ENCODE data around the gene UBXN2A.

Gene UBXN2A, protein sequence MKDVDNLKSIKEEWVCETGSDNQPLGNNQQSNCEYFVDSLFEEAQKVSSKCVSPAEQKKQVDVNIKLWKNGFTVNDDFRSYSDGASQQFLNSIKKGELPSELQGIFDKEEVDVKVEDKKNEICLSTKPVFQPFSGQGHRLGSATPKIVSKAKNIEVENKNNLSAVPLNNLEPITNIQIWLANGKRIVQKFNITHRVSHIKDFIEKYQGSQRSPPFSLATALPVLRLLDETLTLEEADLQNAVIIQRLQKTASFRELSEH

DNA sequence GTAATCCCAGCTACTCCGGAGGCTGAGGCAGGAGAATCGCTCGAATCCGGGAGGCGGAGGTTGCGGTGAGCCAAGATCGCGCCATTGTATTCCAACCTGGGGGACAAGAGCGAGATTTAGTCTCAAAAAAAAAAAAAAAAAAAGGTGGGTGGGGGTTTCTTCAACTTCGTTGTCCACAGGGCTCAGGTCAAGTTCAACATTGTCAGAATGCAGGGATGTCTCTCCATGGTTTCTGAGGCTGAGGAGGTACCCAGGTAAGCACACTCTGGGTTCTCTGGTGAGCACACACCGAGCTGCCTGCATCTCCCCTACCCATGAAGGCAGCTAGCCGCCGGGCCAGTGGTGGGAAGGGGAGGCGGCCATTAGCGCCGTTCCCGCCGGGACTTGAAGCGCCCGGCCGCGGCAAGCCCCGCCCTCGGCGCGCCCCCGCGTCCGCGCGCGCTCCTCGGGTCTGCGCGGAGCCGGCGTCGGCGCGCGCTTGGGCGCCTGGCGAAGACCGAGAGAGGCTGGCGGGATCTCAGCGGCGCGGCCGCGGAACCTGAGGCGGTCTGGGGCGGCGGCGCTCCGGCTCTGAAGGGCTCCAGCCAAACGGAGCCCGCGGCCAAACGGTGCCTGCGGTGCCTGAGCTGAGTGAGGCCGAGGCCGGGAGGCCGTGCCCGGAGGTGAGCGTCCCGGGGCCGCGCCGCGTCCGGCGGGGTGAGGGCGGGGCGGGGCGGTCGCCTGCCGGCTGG is at the start of gene UBXN2A:
Gene UBXN2A, plus strand, starts transcription at position 477 of the 731 bp plus-strand sequence. CDS start 17,852 bp downstream, outside the sequence.
- H3K4me3 ChIP-seq (ENCODE audit: low read length in 2 of 2): peak within 1 kb of the TSS; percentile 81 to 92
- no peaks in the 10 kb centered on the region for H3K27me3 ChIP-seq (ENCODE audit: control insufficient read depth in 2 of 2, insufficient read depth in 2 of 2, low read length in 2 of 2)
- no peaks in the 10 kb centered on the region for H3K36me3 ChIP-seq (ENCODE audit: control insufficient read depth in 2 of 2, insufficient read depth in 2 of 2, low read length in 2 of 2)
- peak within 1 kb of the TSS; percentile 81 to 91 for H3K9ac ChIP-seq (ENCODE audit: low read depth in 1 of 2, low read length in 2 of 2)
- H3K9me3 ChIP-seq (ENCODE audit: control insufficient read depth in 2 of 2, low read length in 2 of 2): no peaks in the 10 kb centered on the region
- H3K4me1 ChIP-seq (ENCODE audit: control insufficient read depth in 2 of 2, insufficient read depth in 2 of 2, low read length in 2 of 2): peaks cover 5 to 7% of the 10 kb centered on the region in 2 donors
- H3K27ac ChIP-seq (ENCODE audit: low read depth in 2 of 2, low read length in 2 of 2): peak within 1 kb of the TSS; percentile 89 to 92

DNA sequence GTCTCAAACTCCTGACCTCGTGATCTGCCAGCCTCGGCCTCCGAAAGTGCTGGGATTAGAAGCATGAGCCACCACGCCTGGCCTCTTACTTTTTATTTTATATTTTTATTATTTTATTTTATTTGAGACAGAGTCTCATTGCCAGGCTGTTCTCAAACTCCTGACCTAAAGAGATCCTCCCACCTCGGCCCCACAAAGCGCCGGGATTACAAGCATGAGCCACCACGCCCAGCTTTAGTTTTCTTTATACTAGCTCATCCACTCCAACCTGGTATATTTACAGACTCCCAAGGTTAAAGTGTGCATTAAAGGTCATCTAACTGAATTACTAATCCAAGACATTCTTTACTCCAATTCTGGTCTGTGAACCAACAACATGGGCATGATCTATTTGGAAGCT is 40.1 kb upstream of the UBXN2A start:
- peaks cover 8 to 22% of the 10 kb centered on the region in 2 donors for H3K4me1 ChIP-seq (ENCODE audit: control insufficient read depth in 2 of 2, insufficient read depth in 2 of 2, low read length in 2 of 2)
- no peak overlapping the region for H3K9ac ChIP-seq (ENCODE audit: low read depth in 1 of 2, low read length in 2 of 2)
- peak overlapping the region; percentile 55 to 65 for H3K27ac ChIP-seq (ENCODE audit: low read depth in 2 of 2, low read length in 2 of 2)
- H3K4me3 ChIP-seq (ENCODE audit: low read length in 2 of 2): no peak overlapping the region
- H3K36me3 ChIP-seq (ENCODE audit: control insufficient read depth in 2 of 2, insufficient read depth in 2 of 2, low read length in 2 of 2): no peaks in the 10 kb centered on the region
- no peaks in the 10 kb centered on the region for H3K27me3 ChIP-seq (ENCODE audit: control insufficient read depth in 2 of 2, insufficient read depth in 2 of 2, low read length in 2 of 2)
- no peaks in the 10 kb centered on the region for H3K9me3 ChIP-seq (ENCODE audit: control insufficient read depth in 2 of 2, low read length in 2 of 2)

DNA sequence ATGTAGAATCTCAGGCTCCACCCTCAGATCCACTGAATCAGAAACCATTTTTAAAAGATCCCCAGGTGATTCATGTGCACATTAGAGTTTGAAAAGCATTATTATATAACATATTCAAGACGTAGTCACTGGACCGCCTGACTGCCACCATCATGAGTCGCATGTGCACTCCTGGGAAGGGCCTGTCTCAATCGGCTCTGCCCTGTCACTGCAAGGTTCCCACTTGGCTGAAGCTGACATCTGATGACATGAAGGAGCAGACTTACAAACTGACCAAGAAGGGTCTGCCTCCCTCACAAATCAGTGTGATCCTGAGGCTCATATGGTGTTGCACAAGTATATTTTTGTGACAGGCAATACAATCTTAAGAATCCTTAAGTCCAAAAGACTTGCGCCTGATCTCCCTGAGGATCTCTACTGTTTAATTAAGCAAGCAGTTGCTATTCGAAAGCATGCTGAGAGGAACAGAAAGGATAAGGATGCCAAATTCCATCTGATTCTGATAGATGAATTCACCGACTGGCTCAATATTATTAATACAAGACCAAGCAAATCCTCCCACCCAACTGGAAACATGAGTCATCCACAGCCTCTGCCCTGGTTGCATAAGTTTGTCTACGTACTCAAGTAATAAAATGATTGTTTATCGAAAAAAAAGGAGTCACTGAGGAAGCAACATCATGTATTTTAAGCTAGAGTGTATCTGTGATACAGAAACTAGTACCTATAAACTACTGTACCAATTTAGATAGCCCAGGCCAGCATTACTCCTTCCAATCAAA is 39.5 kb upstream of the UBXN2A start:
- H3K4me3 ChIP-seq (ENCODE audit: low read length in 2 of 2): peak overlapping the region in 1 of 2 donors; percentile 22
- H3K9ac ChIP-seq (ENCODE audit: low read depth in 1 of 2, low read length in 2 of 2): no peak overlapping the region
- peak overlapping the region; percentile 55 to 65 for H3K27ac ChIP-seq (ENCODE audit: low read depth in 2 of 2, low read length in 2 of 2)
- H3K36me3 ChIP-seq (ENCODE audit: control insufficient read depth in 2 of 2, insufficient read depth in 2 of 2, low read length in 2 of 2): no peaks in the 10 kb centered on the region
- peaks cover 8 to 24% of the 10 kb centered on the region in 2 donors for H3K4me1 ChIP-seq (ENCODE audit: control insufficient read depth in 2 of 2, insufficient read depth in 2 of 2, low read length in 2 of 2)
- H3K9me3 ChIP-seq (ENCODE audit: control insufficient read depth in 2 of 2, low read length in 2 of 2): no peaks in the 10 kb centered on the region
- H3K27me3 ChIP-seq (ENCODE audit: control insufficient read depth in 2 of 2, insufficient read depth in 2 of 2, low read length in 2 of 2): no peaks in the 10 kb centered on the region

DNA sequence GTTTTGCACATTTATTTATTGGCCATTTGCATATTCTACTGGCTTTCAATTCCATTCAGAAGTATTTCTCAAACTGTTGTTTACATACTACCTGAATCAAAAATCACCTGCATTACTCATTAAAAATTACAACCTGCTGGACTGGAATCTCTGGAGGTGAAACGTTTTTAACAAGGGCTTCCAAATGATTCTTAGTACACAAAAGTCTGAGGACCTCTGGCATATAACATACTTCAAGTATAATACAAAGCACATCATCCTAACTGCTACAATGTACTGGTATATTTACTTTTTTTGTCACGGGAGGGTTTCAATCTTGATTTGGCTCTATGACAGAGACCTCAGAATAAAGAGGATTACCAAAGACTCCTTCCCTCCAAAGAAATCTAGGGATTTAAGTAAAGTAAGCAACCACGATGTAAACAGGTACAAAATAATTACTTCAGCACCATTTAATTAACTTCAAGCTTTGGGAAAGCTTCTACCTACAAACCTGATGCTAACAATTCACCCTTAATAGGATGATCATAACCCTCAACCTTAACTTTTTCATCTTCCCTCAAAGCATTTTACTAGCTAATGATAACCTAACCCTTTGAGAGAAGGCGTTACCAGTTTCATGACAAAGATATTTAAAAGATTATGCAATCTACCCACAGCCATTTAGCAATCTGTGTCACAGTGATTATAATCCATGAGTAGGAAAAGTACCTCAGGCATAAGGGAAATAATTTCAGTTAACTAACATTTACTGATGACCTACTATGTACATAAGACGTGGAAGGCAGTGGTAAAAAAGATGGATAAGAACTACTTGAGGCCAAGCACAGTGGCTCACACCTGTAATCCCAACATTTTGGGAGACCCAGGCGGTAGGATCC is 38.1 kb upstream of the UBXN2A start:
- Histone ChIP-seq H3K4me3 (ENCODE audit: low read length in 2 of 2) (no peak overlapping the region), H3K36me3 (ENCODE audit: control insufficient read depth in 2 of 2, insufficient read depth in 2 of 2, low read length in 2 of 2) (no peaks in the 10 kb centered on the region), H3K27ac (ENCODE audit: low read depth in 2 of 2, low read length in 2 of 2) (no peak overlapping the region), H3K4me1 (ENCODE audit: control insufficient read depth in 2 of 2, insufficient read depth in 2 of 2, low read length in 2 of 2) (peaks cover 8 to 24% of the 10 kb centered on the region in 2 donors), H3K9ac (ENCODE audit: low read depth in 1 of 2, low read length in 2 of 2) (no peak overlapping the region), H3K9me3 (ENCODE audit: control insufficient read depth in 2 of 2, low read length in 2 of 2) (no peaks in the 10 kb centered on the region), H3K27me3 (ENCODE audit: control insufficient read depth in 2 of 2, insufficient read depth in 2 of 2, low read length in 2 of 2) (no peaks in the 10 kb centered on the region)

DNA sequence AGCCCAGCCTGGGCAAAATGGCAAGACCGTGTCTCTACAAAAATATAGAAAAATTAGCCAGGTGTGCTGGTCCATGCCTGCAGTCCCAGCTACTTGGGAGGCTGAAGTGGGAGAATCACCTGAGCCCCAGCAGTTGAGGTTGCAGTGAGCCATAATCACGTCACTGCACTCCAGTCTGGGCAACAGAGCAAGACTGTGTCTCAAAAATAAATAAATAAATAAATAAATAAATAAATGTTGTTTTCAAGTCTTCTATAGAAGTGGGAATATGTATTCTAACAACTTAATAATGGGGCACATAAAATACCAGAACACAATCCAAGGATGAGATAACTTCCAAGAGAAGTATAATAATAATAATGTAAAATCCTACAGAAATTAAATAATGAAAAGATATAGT is 37.2 kb upstream of the UBXN2A start:
- Histone ChIP-seq H3K9ac (ENCODE audit: low read depth in 1 of 2, low read length in 2 of 2) (no peak overlapping the region), H3K9me3 (ENCODE audit: control insufficient read depth in 2 of 2, low read length in 2 of 2) (no peaks in the 10 kb centered on the region), H3K36me3 (ENCODE audit: control insufficient read depth in 2 of 2, insufficient read depth in 2 of 2, low read length in 2 of 2) (no peaks in the 10 kb centered on the region), H3K4me3 (ENCODE audit: low read length in 2 of 2) (no peak overlapping the region), H3K4me1 (ENCODE audit: control insufficient read depth in 2 of 2, insufficient read depth in 2 of 2, low read length in 2 of 2) (peaks cover 8 to 24% of the 10 kb centered on the region in 2 donors), H3K27me3 (ENCODE audit: control insufficient read depth in 2 of 2, insufficient read depth in 2 of 2, low read length in 2 of 2) (no peaks in the 10 kb centered on the region), H3K27ac (ENCODE audit: low read depth in 2 of 2, low read length in 2 of 2) (no peak overlapping the region)

DNA sequence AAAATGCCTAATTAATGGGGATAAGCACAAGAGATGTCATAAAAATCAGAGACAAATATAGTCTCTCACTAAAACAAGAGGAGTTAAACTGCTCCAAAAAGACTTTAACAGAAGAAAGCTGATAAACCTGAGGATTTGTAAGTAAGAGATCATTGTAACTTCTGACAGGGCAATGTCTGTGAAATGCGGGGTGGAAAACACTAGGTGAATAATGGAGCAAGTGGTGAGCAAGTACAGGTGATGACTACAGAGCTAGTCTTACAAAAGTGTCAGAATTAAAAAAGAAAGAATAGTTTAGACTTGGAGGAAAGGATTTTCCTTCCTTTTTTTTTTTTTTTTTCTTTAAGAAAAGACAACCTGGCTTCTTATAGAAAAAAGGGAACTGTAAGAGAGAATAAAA is 36.0 kb upstream of the UBXN2A start:
- H3K27me3 ChIP-seq (ENCODE audit: control insufficient read depth in 2 of 2, insufficient read depth in 2 of 2, low read length in 2 of 2): no peaks in the 10 kb centered on the region
- no peak overlapping the region for H3K4me3 ChIP-seq (ENCODE audit: low read length in 2 of 2)
- peak overlapping the region in 1 of 2 donors; percentile 5 for H3K9ac ChIP-seq (ENCODE audit: low read depth in 1 of 2, low read length in 2 of 2)
- H3K27ac ChIP-seq (ENCODE audit: low read depth in 2 of 2, low read length in 2 of 2): no peak overlapping the region
- no peaks in the 10 kb centered on the region for H3K9me3 ChIP-seq (ENCODE audit: control insufficient read depth in 2 of 2, low read length in 2 of 2)
- no peaks in the 10 kb centered on the region for H3K36me3 ChIP-seq (ENCODE audit: control insufficient read depth in 2 of 2, insufficient read depth in 2 of 2, low read length in 2 of 2)
- H3K4me1 ChIP-seq (ENCODE audit: control insufficient read depth in 2 of 2, insufficient read depth in 2 of 2, low read length in 2 of 2): peaks cover 8 to 24% of the 10 kb centered on the region in 2 donors

DNA sequence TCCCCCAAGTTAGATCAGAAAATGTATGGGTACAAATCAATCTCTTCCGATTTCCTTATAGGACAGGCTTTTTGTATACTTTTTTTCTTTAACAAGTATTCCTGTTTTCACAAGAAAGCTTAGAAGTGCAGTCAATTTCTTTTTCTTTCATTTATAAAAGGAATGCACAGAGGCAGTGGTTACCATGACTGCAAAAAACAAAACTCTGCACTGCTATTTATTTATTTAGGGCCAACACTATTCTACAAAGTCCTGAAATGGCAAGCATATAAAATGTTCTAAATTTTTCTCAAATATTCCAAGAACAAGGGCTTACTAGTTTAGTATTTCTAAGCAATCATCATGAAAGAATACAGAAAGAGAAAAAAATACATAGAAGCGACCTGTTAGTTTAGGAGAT is 35.6 kb upstream of the UBXN2A start:
- Histone ChIP-seq H3K9me3 (ENCODE audit: control insufficient read depth in 2 of 2, low read length in 2 of 2) (no peaks in the 10 kb centered on the region), H3K9ac (ENCODE audit: low read depth in 1 of 2, low read length in 2 of 2) (no peak overlapping the region), H3K4me3 (ENCODE audit: low read length in 2 of 2) (no peak overlapping the region), H3K36me3 (ENCODE audit: control insufficient read depth in 2 of 2, insufficient read depth in 2 of 2, low read length in 2 of 2) (no peaks in the 10 kb centered on the region), H3K4me1 (ENCODE audit: control insufficient read depth in 2 of 2, insufficient read depth in 2 of 2, low read length in 2 of 2) (peaks cover 8 to 24% of the 10 kb centered on the region in 2 donors), H3K27ac (ENCODE audit: low read depth in 2 of 2, low read length in 2 of 2) (no peak overlapping the region), H3K27me3 (ENCODE audit: control insufficient read depth in 2 of 2, insufficient read depth in 2 of 2, low read length in 2 of 2) (no peaks in the 10 kb centered on the region)

DNA sequence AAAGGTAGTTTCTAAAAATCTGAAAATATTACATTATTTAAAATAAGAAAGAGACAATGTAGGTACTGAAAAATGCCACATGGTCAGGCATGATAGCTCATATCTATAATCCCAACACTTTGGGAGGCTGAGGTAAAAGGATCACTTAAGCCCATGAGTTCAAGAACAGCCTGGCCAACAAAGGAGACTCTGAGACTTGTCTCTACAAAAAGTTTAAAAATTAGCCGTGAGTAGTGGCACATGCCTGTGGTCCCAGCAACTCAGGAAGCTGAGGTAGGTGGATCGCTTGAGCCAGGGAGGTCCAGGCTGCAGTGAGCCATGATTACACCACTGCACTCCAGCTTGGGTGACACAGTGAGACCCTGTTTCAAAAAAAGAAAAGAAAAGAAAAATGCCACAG is 35.1 kb upstream of the UBXN2A start:
- no peaks in the 10 kb centered on the region for H3K27me3 ChIP-seq (ENCODE audit: control insufficient read depth in 2 of 2, insufficient read depth in 2 of 2, low read length in 2 of 2)
- H3K36me3 ChIP-seq (ENCODE audit: control insufficient read depth in 2 of 2, insufficient read depth in 2 of 2, low read length in 2 of 2): no peaks in the 10 kb centered on the region
- no peaks in the 10 kb centered on the region for H3K9me3 ChIP-seq (ENCODE audit: control insufficient read depth in 2 of 2, low read length in 2 of 2)
- H3K4me3 ChIP-seq (ENCODE audit: low read length in 2 of 2): no peak overlapping the region
- H3K9ac ChIP-seq (ENCODE audit: low read depth in 1 of 2, low read length in 2 of 2): no peak overlapping the region
- peaks cover 8 to 24% of the 10 kb centered on the region in 2 donors for H3K4me1 ChIP-seq (ENCODE audit: control insufficient read depth in 2 of 2, insufficient read depth in 2 of 2, low read length in 2 of 2)
- H3K27ac ChIP-seq (ENCODE audit: low read depth in 2 of 2, low read length in 2 of 2): no peak overlapping the region

DNA sequence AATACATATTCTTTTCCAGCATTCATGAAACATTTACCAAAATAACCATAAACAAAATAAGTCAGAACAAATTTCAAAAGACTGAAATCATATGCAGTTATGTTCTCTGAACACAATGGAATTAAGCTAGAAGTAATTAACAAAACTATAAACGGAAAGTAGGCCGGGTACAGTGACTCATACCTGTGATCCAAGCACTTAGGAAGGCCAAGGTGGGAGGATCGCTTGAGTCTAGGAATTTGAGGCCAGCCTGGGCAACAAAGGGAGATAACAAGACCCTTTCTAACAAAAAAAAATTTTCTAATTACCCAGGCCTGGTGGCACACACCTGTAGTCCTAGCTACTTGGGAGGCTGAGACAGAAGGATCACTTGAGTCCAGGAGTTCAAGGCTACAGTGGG is 28.2 kb upstream of the UBXN2A start:
- Histone ChIP-seq H3K4me3 (ENCODE audit: low read length in 2 of 2) (no peak overlapping the region), H3K27me3 (ENCODE audit: control insufficient read depth in 2 of 2, insufficient read depth in 2 of 2, low read length in 2 of 2) (no peaks in the 10 kb centered on the region), H3K4me1 (ENCODE audit: control insufficient read depth in 2 of 2, insufficient read depth in 2 of 2, low read length in 2 of 2) (no peaks in the 10 kb centered on the region), H3K9ac (ENCODE audit: low read depth in 1 of 2, low read length in 2 of 2) (no peak overlapping the region), H3K27ac (ENCODE audit: low read depth in 2 of 2, low read length in 2 of 2) (no peak overlapping the region), H3K36me3 (ENCODE audit: control insufficient read depth in 2 of 2, insufficient read depth in 2 of 2, low read length in 2 of 2) (no peaks in the 10 kb centered on the region), H3K9me3 (ENCODE audit: control insufficient read depth in 2 of 2, low read length in 2 of 2) (no peaks in the 10 kb centered on the region)

All from mucosa of rectum (tissue), 2 donors.